Ovary (tissue), 3 donors: ENCODE measurements around the gene EIF2S2.

Experiments
- EP300 ChIP-seq: sonication (generic); formaldehyde crosslinking; IDR thresholded peaks from one replicate; pipeline ENCODE4 v1.6.1; 2017; ENCODE audit warnings: antibody characterized with exemption
- POLR2A ChIP-seq: fragments of 450-650 bp; IDR thresholded peaks from one replicate; pipeline ENCODE4 v1.6.1; 2017; ENCODE audit warnings: antibody characterized with exemption, mild to moderate bottlenecking, moderate library complexity
- TF ChIP-seq, protein P1 (sequence below), 3 donors: fragments of 450-650 bp in 2 of 3; fragments of 200-600 bp in 1 of 3; IDR thresholded peaks; one replicate each; pipeline versions ENCODE4 v1.5.1 to v1.8.0; 2016 to 2022; ENCODE audit warnings: antibody characterized with exemption in 3 of 3, mild to moderate bottlenecking in 1 of 3
- donor health status: DM: no; HTN: no; CAD: no.

GRCh38 chr20:34093895-34094294, 18.1 kb downstream of the EIF2S2 start:
- TF ChIP-seq, protein P1, sequence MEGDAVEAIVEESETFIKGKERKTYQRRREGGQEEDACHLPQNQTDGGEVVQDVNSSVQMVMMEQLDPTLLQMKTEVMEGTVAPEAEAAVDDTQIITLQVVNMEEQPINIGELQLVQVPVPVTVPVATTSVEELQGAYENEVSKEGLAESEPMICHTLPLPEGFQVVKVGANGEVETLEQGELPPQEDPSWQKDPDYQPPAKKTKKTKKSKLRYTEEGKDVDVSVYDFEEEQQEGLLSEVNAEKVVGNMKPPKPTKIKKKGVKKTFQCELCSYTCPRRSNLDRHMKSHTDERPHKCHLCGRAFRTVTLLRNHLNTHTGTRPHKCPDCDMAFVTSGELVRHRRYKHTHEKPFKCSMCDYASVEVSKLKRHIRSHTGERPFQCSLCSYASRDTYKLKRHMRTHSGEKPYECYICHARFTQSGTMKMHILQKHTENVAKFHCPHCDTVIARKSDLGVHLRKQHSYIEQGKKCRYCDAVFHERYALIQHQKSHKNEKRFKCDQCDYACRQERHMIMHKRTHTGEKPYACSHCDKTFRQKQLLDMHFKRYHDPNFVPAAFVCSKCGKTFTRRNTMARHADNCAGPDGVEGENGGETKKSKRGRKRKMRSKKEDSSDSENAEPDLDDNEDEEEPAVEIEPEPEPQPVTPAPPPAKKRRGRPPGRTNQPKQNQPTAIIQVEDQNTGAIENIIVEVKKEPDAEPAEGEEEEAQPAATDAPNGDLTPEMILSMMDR (IDR thresholded peaks at IDR 0.05), result no peak
- TF ChIP-seq POLR2A (no peak), EP300 (no peak)
